ENCODE data around the gene GABRB1.
A peak's percentile ranks its signal among the peaks of the same experiment; 100 is the strongest.

The GABRB1 gene

GRCh38 chr4:47382846-47383360, 351.5 kb downstream of the GABRB1 start:
- in situ Hi-C loops (cut with MboI; ENCODE audit: low sequenced_read_pairs): no loop called here
- Histone ChIP-seq H3K36me3 (replicated peaks) (no peaks in the 10 kb centered on the region), H3K27me3 (ENCODE audit: low read depth) (no peaks in the 10 kb centered on the region), H3K4me1 (peaks cover 6% of the 10 kb centered on the region), H3K9me3 (no peaks in the 10 kb centered on the region), H3K4me3 (no peak overlapping the region)
- DNase-seq (ENCODE audit: low spot score in 2 of 2): no peak

DNA sequence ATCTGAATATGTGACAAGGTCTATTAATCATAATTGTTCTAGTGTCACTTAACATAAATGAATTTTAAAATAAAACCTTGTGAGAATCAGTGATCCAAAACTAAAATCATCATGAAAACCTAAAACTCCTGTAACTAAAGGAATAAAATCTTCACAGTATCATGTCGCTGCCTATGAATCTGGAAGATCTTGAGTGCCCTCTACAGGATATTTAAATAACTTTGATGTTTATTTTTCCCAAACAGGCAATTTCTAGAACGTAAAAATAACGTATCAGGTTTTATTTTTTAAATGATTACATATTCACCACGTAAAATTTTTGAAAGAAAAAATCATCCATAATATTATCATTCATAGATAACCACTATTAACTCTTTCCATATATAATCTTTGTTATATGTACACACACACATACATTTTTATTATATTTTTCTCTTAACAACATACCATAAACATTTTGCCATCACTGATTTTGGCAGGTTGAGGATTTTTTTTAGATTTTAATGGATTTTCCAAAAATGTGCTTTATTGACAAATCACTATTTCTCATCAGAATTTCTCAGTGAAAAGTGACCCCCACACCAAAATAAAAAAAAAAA, 352.6 kb downstream of the GABRB1 start:
- DNase-seq (ENCODE audit: low spot score in 2 of 2): peak in 1 of 2 experiments; percentile 58
- in situ Hi-C loops (cut with MboI; ENCODE audit: low sequenced_read_pairs): no loop called here
- H3K36me3 ChIP-seq (replicated peaks): no peaks in the 10 kb centered on the region
- H3K27me3 ChIP-seq (ENCODE audit: low read depth): no peaks in the 10 kb centered on the region
- H3K9me3 ChIP-seq: no peaks in the 10 kb centered on the region
- H3K4me1 ChIP-seq: peaks cover 6% of the 10 kb centered on the region
- no peak overlapping the region for H3K4me3 ChIP-seq

- in situ Hi-C loops (cut with MboI; ENCODE audit: low sequenced_read_pairs): no loop called here
- Histone ChIP-seq H3K4me3 (no peak overlapping the region), H3K36me3 (replicated peaks) (no peaks in the 10 kb centered on the region), H3K9me3 (no peaks in the 10 kb centered on the region), H3K4me1 (peaks cover 6% of the 10 kb centered on the region), H3K27me3 (ENCODE audit: low read depth) (no peaks in the 10 kb centered on the region)
- no peak for DNase-seq (ENCODE audit: low spot score in 2 of 2)
Measured at GRCh38 chr4:47386146-47386545, 354.8 kb downstream of the GABRB1 start.

GRCh38 chr4:47386561-47387235, 355.3 kb downstream of the GABRB1 start:
- no peaks in the 10 kb centered on the region for H3K27me3 ChIP-seq (ENCODE audit: low read depth)
- H3K36me3 ChIP-seq (replicated peaks): no peaks in the 10 kb centered on the region
- H3K9me3 ChIP-seq: no peaks in the 10 kb centered on the region
- H3K4me3 ChIP-seq: no peak overlapping the region
- in situ Hi-C loops (cut with MboI; ENCODE audit: low sequenced_read_pairs): no loop called here
- no peak for DNase-seq (ENCODE audit: low spot score in 2 of 2)
- peaks cover 6% of the 10 kb centered on the region for H3K4me1 ChIP-seq

GRCh38 chr4:47390428-47391125, 359.2 kb downstream of the GABRB1 start:
- H3K27me3 ChIP-seq (ENCODE audit: low read depth): no peaks in the 10 kb centered on the region
- no peak for DNase-seq (ENCODE audit: low spot score in 2 of 2)
- H3K4me3 ChIP-seq: no peak overlapping the region
- peaks cover 6% of the 10 kb centered on the region for H3K4me1 ChIP-seq
- in situ Hi-C loops (cut with MboI; ENCODE audit: low sequenced_read_pairs): no loop called here
- H3K36me3 ChIP-seq (replicated peaks): no peaks in the 10 kb centered on the region
- no peaks in the 10 kb centered on the region for H3K9me3 ChIP-seq

DNA sequence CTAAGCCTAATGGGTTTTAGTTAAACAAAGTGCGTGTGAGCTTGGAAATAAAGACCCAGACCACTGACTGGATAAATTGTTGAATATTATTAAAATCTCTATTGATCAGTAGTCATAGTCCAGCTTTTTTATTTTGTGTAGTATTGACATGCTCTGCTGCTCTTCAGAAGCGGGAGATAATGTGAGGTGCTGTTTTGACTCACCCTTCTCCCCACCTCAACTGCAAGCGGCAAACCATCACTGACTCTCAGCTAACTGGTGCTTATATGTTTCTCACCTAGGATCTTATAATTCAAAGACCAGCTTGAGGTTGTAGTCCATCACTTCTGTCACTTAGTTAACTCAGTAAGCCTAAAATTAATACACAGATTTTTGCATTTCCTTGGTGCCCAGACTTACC, 359.9 kb downstream of the GABRB1 start:
- DNase-seq (ENCODE audit: low spot score in 2 of 2): no peak
- peaks cover 5% of the 10 kb centered on the region for H3K4me1 ChIP-seq
- H3K27me3 ChIP-seq (ENCODE audit: low read depth): no peaks in the 10 kb centered on the region
- no peak overlapping the region for H3K4me3 ChIP-seq
- H3K9me3 ChIP-seq: no peaks in the 10 kb centered on the region
- in situ Hi-C loops (cut with MboI; ENCODE audit: low sequenced_read_pairs): no loop called here
- no peaks in the 10 kb centered on the region for H3K36me3 ChIP-seq (replicated peaks)

GRCh38 chr4:47406408-47406807, 375.0 kb downstream of the GABRB1 start:
- in situ Hi-C loops (cut with MboI; ENCODE audit: low sequenced_read_pairs): no loop called here
- H3K4me1 ChIP-seq: no peaks in the 10 kb centered on the region

DNA sequence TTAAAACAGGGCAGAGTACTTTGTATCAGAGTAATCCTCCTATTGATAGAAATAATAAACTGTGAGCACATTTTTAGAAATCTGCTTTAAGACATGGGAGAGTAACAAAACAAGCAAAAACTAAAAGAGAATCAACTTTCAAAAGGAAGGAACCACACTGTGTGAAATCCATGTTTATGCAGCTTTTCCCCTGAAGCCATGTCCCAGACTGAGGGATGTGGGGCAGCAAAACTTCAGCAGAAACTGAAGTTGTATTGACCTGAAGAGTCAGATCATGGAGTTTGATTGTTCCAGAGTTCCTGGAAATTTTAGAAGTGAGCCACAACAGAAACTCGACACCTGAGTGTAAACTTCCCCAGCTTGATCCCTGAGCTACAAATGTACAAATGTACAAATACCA, 378.9 kb downstream of the GABRB1 start:
- DNase-seq (ENCODE audit: low spot score in 2 of 2): no peak
- Histone ChIP-seq H3K4me3 (no peak overlapping the region), H3K9me3 (no peaks in the 10 kb centered on the region), H3K4me1 (no peaks in the 10 kb centered on the region), H3K27me3 (ENCODE audit: low read depth) (no peaks in the 10 kb centered on the region), H3K36me3 (replicated peaks) (no peaks in the 10 kb centered on the region)
- in situ Hi-C loops (cut with MboI; ENCODE audit: low sequenced_read_pairs): no loop called here

More at GRCh38 chr4:47406408-47406807, 375.0 kb downstream of the GABRB1 start:
- no peak for DNase-seq (ENCODE audit: low spot score in 2 of 2)
- Histone ChIP-seq H3K36me3 (replicated peaks) (no peaks in the 10 kb centered on the region), H3K27me3 (ENCODE audit: low read depth) (no peaks in the 10 kb centered on the region), H3K4me3 (no peak overlapping the region), H3K9me3 (no peaks in the 10 kb centered on the region)

- no peak overlapping the region for H3K4me3 ChIP-seq
- in situ Hi-C loops (cut with MboI; ENCODE audit: low sequenced_read_pairs): no loop called here
- DNase-seq (ENCODE audit: low spot score in 2 of 2): no peak
- H3K4me1 ChIP-seq: no peaks in the 10 kb centered on the region
- no peaks in the 10 kb centered on the region for H3K9me3 ChIP-seq
- H3K36me3 ChIP-seq (replicated peaks): no peaks in the 10 kb centered on the region
- no peaks in the 10 kb centered on the region for H3K27me3 ChIP-seq (ENCODE audit: low read depth)
Measured at GRCh38 chr4:47413521-47413920, 382.2 kb downstream of the GABRB1 start.

- Histone ChIP-seq H3K27me3 (ENCODE audit: low read depth) (no peaks in the 10 kb centered on the region), H3K4me1 (no peaks in the 10 kb centered on the region), H3K36me3 (replicated peaks) (no peaks in the 10 kb centered on the region), H3K4me3 (no peak overlapping the region), H3K9me3 (no peaks in the 10 kb centered on the region)
- no peak for DNase-seq (ENCODE audit: low spot score in 2 of 2)
- in situ Hi-C loops (cut with MboI; ENCODE audit: low sequenced_read_pairs): no loop called here
Measured at GRCh38 chr4:47415719-47416118, 384.4 kb downstream of the GABRB1 start.

DNA sequence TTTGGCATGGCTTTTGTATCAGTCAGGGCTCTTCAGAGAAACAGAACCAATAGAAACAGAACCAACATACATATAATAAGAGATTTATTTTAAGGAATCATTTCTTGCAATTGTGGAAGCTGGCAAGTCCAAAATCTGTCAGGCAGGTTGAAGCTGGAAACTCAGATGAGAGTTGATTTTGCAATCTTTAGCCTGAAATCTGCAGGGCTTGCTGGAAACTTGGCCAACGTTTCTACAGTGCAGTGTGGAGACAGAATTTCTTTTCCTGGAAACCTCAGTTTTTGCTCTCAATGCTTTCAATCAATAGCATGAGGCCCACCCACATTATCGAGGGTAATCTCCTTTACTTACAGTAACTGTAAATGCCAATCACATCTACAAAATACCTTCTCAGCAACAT, 386.8 kb downstream of the GABRB1 start:
- Histone ChIP-seq H3K4me3 (no peak overlapping the region), H3K4me1 (peaks cover 3% of the 10 kb centered on the region; the same call in 1 of the 2 replicates), H3K36me3 (replicated peaks) (no peaks in the 10 kb centered on the region), H3K27me3 (ENCODE audit: low read depth) (no peaks in the 10 kb centered on the region), H3K9me3 (no peaks in the 10 kb centered on the region)
- no peak for DNase-seq (ENCODE audit: low spot score in 2 of 2)
- in situ Hi-C loops (cut with MboI; ENCODE audit: low sequenced_read_pairs): no loop called here

- H3K4me1 ChIP-seq: peaks cover 3% of the 10 kb centered on the region
- in situ Hi-C loops (cut with MboI; ENCODE audit: low sequenced_read_pairs): no loop called here
- DNase-seq (ENCODE audit: low spot score in 2 of 2): no peak
- H3K4me3 ChIP-seq: no peak overlapping the region
- no peaks in the 10 kb centered on the region for H3K9me3 ChIP-seq
- no peaks in the 10 kb centered on the region for H3K36me3 ChIP-seq (replicated peaks)
- no peaks in the 10 kb centered on the region for H3K27me3 ChIP-seq (ENCODE audit: low read depth)
Measured at GRCh38 chr4:47419296-47419695, 387.9 kb downstream of the GABRB1 start.

- H3K4me3 ChIP-seq: no peak overlapping the region
- H3K27me3 ChIP-seq (ENCODE audit: low read depth): no peaks in the 10 kb centered on the region
- no peak for DNase-seq (ENCODE audit: low spot score in 2 of 2)
- no peaks in the 10 kb centered on the region for H3K36me3 ChIP-seq (replicated peaks)
- peaks cover 3% of the 10 kb centered on the region for H3K4me1 ChIP-seq
- H3K9me3 ChIP-seq: no peaks in the 10 kb centered on the region
- in situ Hi-C loops (cut with MboI; ENCODE audit: low sequenced_read_pairs): no loop called here
Measured at GRCh38 chr4:47425628-47426027, 394.3 kb downstream of the GABRB1 start.

DNA sequence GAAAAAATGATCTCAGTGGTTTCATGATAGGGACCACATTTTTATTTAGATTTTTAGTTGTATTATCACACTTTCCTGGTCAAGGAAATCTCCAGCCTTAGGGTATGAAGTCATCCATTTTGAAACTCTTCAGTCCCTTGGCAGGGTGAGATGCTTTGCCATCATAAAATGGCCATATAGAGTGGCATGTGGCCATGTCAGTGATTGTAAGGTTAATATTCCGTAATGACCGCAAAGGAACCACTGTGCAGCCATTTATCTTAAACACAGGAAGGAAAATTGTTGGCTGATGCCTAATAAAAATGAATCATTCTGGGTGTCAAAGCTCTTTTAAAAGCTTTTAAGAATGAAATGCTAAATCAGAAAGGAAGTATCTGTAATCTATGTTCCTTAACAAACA, 396.6 kb downstream of the GABRB1 start:
- Histone ChIP-seq H3K4me1 (peaks cover 6% of the 10 kb centered on the region; the same call in 1 of the 2 replicates), H3K27me3 (ENCODE audit: low read depth) (no peaks in the 10 kb centered on the region), H3K36me3 (replicated peaks) (no peaks in the 10 kb centered on the region), H3K9me3 (no peaks in the 10 kb centered on the region), H3K4me3 (no peak overlapping the region)
- no peak for DNase-seq (ENCODE audit: low spot score in 2 of 2)
- in situ Hi-C loops (cut with MboI; ENCODE audit: low sequenced_read_pairs): no loop called here
